Measurements from ENCODE around the gene DPYD. TPM values are rescaled to one million over a fixed set of nuclear protein-coding genes. Genes with fewer than 3 reads are reported as not detected.

Gene DPYD
- total RNA-seq, 1 donor from 2014 or later = 8.8 TPM

GRCh38 chr1:97424209-97424608 is 496.6 kb downstream of the DPYD start:
- Histone ChIP-seq H4K20me1 (ENCODE audit: insufficient read depth, low read length) (no peaks in the 10 kb centered on the region), H3K79me2 (ENCODE audit: insufficient read depth, low read length) (no peaks in the 10 kb centered on the region), H3K9ac (ENCODE audit: low read length) (no peak overlapping the region), H2AFZ (ENCODE audit: low read depth, low read length) (no peak overlapping the region), H3K4me3 (ENCODE audit: insufficient read depth, low read depth, low read length) (no peak overlapping the region), H3K9me3 (ENCODE audit: insufficient read depth, low read depth, low read length) (no peaks in the 10 kb centered on the region), H3K4me2 (ENCODE audit: low read length) (no peak overlapping the region), H3K36me3 (ENCODE audit: insufficient read depth, low read length) (no peaks in the 10 kb centered on the region), H3K4me1 (ENCODE audit: insufficient read depth, low read length) (no peaks in the 10 kb centered on the region), H3K27ac (ENCODE audit: low read depth, low read length) (no peak overlapping the region), H3K27me3 (ENCODE audit: insufficient read depth, low read length) (no peaks in the 10 kb centered on the region)
- no peak overlapping the region for H3K27ac Mint-ChIP-seq (ENCODE audit: unreplicated experiment)
- no peaks in the 10 kb centered on the region for H3K9me3 Mint-ChIP-seq (ENCODE audit: unreplicated experiment)
- TF ChIP-seq CTCF (IDR thresholded peaks at IDR 0.05; ENCODE audit: insufficient read depth, low read depth, low read length) (no peak), EZH2 (IDR thresholded peaks at IDR 0.05; ENCODE audit: insufficient read depth, low read length) (no peak)
- FAIRE-seq (no peak), DNase-seq (ENCODE audit: low read depth) (no peak)
- no peak overlapping the region for H3K4me3 Mint-ChIP-seq (ENCODE audit: unreplicated experiment)
- H3K36me3 Mint-ChIP-seq (ENCODE audit: low read depth, unreplicated experiment) = no peaks in the 10 kb centered on the region
- peaks cover 4% of the 10 kb centered on the region for H3K4me1 Mint-ChIP-seq (ENCODE audit: low read depth, unreplicated experiment)
- H3K27me3 Mint-ChIP-seq (ENCODE audit: low read depth, unreplicated experiment) = no peaks in the 10 kb centered on the region

GRCh38 chr1:97423403-97423802 is 497.4 kb downstream of the DPYD start:
- no peaks in the 10 kb centered on the region for H3K27me3 ChIP-seq (ENCODE audit: insufficient read depth, low read length)
- DNase-seq (ENCODE audit: low read depth) = no peak
- H3K4me3 ChIP-seq (ENCODE audit: insufficient read depth, low read depth, low read length) = no peak overlapping the region
- no peak overlapping the region for H3K4me2 ChIP-seq (ENCODE audit: low read length)
- Mint-ChIP-seq H3K4me1 (ENCODE audit: low read depth, unreplicated experiment) (peaks cover 4% of the 10 kb centered on the region), H3K36me3 (ENCODE audit: low read depth, unreplicated experiment) (no peaks in the 10 kb centered on the region), H3K9me3 (ENCODE audit: unreplicated experiment) (no peaks in the 10 kb centered on the region), H3K27me3 (ENCODE audit: low read depth, unreplicated experiment) (no peaks in the 10 kb centered on the region), H3K4me3 (ENCODE audit: unreplicated experiment) (no peak overlapping the region), H3K27ac (ENCODE audit: unreplicated experiment) (no peak overlapping the region)
- no peaks in the 10 kb centered on the region for H4K20me1 ChIP-seq (ENCODE audit: insufficient read depth, low read length)
- no peaks in the 10 kb centered on the region for H3K9me3 ChIP-seq (ENCODE audit: insufficient read depth, low read depth, low read length)
- H3K27ac ChIP-seq (ENCODE audit: low read depth, low read length) = no peak overlapping the region
- H3K4me1 ChIP-seq (ENCODE audit: insufficient read depth, low read length) = no peaks in the 10 kb centered on the region
- H2AFZ ChIP-seq (ENCODE audit: low read depth, low read length) = no peak overlapping the region
- TF ChIP-seq CTCF (IDR thresholded peaks at IDR 0.05; ENCODE audit: insufficient read depth, low read depth, low read length) = no peak
- TF ChIP-seq EZH2 (IDR thresholded peaks at IDR 0.05; ENCODE audit: insufficient read depth, low read length) = no peak
- FAIRE-seq = no peak
- H3K36me3 ChIP-seq (ENCODE audit: insufficient read depth, low read length) = no peaks in the 10 kb centered on the region
- H3K79me2 ChIP-seq (ENCODE audit: insufficient read depth, low read length) = no peaks in the 10 kb centered on the region
- H3K9ac ChIP-seq (ENCODE audit: low read length) = no peak overlapping the region

- no peak overlapping the region for H3K4me2 ChIP-seq (ENCODE audit: low read length)
- no peaks in the 10 kb centered on the region for H4K20me1 ChIP-seq (ENCODE audit: insufficient read depth, low read length)
- Mint-ChIP-seq H3K9me3 (ENCODE audit: unreplicated experiment) (no peaks in the 10 kb centered on the region), H3K4me3 (ENCODE audit: unreplicated experiment) (no peak overlapping the region), H3K27me3 (ENCODE audit: low read depth, unreplicated experiment) (no peaks in the 10 kb centered on the region), H3K36me3 (ENCODE audit: low read depth, unreplicated experiment) (no peaks in the 10 kb centered on the region), H3K27ac (ENCODE audit: unreplicated experiment) (no peak overlapping the region), H3K4me1 (ENCODE audit: low read depth, unreplicated experiment) (peaks cover 7% of the 10 kb centered on the region)
- no peaks in the 10 kb centered on the region for H3K79me2 ChIP-seq (ENCODE audit: insufficient read depth, low read length)
- H3K9me3 ChIP-seq (ENCODE audit: insufficient read depth, low read depth, low read length) = no peaks in the 10 kb centered on the region
- H3K36me3 ChIP-seq (ENCODE audit: insufficient read depth, low read length) = no peaks in the 10 kb centered on the region
- H2AFZ ChIP-seq (ENCODE audit: low read depth, low read length) = no peak overlapping the region
- no peak overlapping the region for H3K4me3 ChIP-seq (ENCODE audit: insufficient read depth, low read depth, low read length)
- no peaks in the 10 kb centered on the region for H3K4me1 ChIP-seq (ENCODE audit: insufficient read depth, low read length)
- no peak overlapping the region for H3K27ac ChIP-seq (ENCODE audit: low read depth, low read length)
- TF ChIP-seq EZH2 (IDR thresholded peaks at IDR 0.05; ENCODE audit: insufficient read depth, low read length) = no peak
- no peak for TF ChIP-seq CTCF (IDR thresholded peaks at IDR 0.05; ENCODE audit: insufficient read depth, low read depth, low read length)
- H3K27me3 ChIP-seq (ENCODE audit: insufficient read depth, low read length) = no peaks in the 10 kb centered on the region
- DNase-seq (ENCODE audit: low read depth) (no peak), FAIRE-seq (no peak)
- no peak overlapping the region for H3K9ac ChIP-seq (ENCODE audit: low read length)
These were observed 503.2 kb downstream of the DPYD start for GRCh38 chr1:97417661-97418060.

Data from astrocyte (in vitro differentiated cells and primary cell).